HG03097 (cell line): ENCODE measurements around the gene CMTM3.
"Not testable (repeated sequence)": the region's sequence is repeated elsewhere in the genome, so short reads cannot be mapped to it uniquely, and the experiment has no call there.

ENCODE experiments used
- ATAC-seq: cut with Tn5 transposase; IDR thresholded peaks from one replicate; pipeline ENCODE4 v1.9.1; 2021; ENCODE audit not compliant: unreplicated experiment, low FRiP score

The CMTM3 gene

GRCh38 chr16:66604376-66605176, at the start of gene CMTM3:
Gene CMTM3, plus strand, starts transcription at chr16:66604704. Its CDS starts 102 bp downstream, at chr16:66604806.
- ATAC-seq, result no peak

DNA sequence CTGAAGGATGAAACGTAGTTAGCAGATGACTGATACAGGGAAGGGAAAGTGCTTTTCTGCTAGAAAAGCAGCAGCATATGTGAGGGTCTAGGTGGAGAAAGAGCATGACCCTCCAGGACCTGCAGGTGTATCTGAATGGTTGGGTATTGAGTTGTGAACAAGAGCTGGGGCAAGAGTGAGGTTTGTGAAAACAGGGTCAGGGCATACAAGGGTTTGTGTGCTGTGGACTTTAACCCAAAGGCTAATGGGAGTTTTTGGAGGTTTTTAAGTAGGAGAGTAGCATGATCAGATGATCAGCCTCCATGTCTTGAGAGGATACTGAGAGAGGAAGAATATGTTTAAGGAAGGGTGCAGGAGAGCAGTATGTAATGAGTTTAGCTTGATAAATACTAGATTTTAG, 44.4 kb upstream of the CMTM3 start:
- no peak for ATAC-seq

DNA sequence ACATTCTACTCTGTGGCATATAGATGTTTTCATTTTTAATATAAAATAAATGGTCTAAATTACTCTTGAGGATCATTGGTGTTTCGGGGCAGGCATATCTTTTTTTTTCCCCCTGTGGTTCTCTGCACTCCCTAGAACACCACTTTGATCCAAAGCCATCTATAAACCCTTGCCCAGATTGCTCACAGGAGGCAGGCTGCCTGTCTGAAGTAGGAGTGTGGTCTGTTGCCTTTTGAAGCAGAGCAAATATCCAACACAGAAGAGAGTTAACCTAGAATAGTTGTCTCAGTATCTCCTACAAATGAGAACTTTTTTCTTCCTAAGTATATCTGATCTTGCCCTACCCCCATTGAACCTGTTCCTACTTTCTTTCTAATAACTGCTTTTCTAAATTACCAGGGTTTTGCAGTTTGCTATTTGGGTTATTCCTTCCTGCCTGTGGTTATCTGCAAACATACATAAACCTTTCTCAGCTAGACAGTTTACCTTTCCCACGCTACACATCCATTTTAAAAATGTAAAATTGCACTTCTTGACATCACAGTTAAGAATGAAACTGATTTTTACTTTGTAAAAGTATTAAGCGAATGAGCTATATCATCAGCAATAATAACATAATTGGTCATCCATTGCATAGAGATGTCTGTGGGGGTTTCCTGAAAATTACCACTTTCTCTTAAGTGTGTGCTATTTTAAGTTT, 43.0 kb upstream of the CMTM3 start:
- no peak for ATAC-seq

DNA sequence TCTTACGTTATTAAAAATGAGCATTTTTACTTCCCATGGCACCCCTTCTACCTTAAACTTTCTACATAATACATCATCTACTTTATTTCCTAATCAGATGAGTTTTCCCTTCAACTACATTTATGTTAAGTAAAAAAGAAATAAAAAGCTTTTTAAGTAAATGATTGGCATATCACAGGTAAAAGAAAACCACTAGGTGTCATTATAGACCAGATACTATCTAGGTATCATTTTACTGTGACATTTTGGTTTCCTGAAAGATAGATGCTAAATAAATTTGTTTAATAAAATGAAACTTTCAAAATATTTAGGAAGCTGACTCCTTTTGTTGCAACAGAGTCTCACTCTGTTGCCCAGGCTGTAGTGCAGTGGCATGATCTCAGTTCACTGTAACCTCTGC, 42.1 kb upstream of the CMTM3 start:
- no peak for ATAC-seq

- ATAC-seq, result no peak
Observed at GRCh38 chr16:66562986-66563385, 41.5 kb upstream of the CMTM3 start.

DNA sequence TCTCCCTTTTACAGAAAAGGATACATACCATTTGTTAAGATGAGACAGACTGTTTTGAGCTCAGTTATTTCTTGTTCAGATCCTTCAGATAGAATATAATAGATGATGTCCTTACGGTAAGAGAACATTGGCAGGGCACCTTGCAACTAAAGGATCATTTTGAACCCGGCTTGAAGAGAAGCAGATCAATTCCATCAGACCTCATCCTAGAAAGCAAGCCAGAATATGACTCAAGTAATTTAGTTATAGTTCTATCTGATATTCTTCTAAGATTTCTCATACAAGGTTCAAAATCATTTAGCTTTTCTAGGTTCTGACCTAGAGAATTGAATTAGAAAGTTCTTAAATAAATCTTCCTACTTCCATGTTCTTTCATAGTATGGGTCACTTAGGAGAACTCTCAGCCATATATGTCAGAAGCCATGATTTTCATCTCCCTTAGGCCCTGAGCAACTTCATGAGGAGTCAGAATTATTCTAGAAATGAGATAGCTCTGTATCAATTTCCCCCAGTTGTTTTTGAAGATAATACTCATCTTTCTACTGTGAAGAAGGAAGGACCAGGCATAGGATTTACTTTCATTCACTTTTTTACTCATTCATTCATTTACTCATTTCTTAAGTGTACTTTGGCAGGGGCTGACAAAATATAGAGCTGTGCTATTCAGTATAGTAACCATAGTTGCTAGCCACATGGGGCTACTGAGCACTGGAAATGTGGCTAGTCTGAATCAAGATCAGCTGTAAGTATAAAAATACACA, 40.8 kb upstream of the CMTM3 start:
- ATAC-seq, result no peak

GRCh38 chr16:66566051-66566901, 38.2 kb upstream of the CMTM3 start, which contains the start of gene CMTM1:
Gene CMTM1, plus strand, starts transcription at chr16:66566439. Its CDS starts 75 bp downstream, at chr16:66566514.
- no peak for ATAC-seq

- ATAC-seq, result not testable (repeated sequence)
Observed at GRCh38 chr16:66567270-66567669, 37.2 kb upstream of the CMTM3 start.

GRCh38 chr16:66568355-66568754, 36.1 kb upstream of the CMTM3 start:
- no peak for ATAC-seq

GRCh38 chr16:66569131-66569530, 35.4 kb upstream of the CMTM3 start:
- ATAC-seq, result no peak

GRCh38 chr16:66569827-66570405, 34.6 kb upstream of the CMTM3 start:
- no peak for ATAC-seq

- no peak for ATAC-seq
Observed at GRCh38 chr16:66572356-66572755, 32.1 kb upstream of the CMTM3 start.

DNA sequence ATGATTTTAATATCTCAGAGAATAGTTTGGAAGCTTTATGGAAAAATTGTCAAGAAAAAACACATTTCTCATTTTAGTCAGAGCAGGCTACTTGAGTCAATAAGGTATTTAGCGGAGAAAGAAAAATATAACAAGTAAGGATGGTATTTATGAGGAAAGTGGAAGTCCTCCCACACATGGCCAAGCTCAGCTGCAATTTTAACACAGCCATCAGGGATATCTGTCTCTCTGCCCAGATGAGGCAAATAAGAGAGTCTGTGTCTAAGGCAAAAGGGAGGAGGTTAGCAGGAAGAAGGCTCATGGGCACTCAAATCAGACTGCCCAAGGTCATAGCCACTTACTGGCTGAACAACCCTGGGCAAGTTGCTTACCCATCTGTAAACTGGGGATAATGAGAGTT, 30.4 kb upstream of the CMTM3 start:
- no peak for ATAC-seq

DNA sequence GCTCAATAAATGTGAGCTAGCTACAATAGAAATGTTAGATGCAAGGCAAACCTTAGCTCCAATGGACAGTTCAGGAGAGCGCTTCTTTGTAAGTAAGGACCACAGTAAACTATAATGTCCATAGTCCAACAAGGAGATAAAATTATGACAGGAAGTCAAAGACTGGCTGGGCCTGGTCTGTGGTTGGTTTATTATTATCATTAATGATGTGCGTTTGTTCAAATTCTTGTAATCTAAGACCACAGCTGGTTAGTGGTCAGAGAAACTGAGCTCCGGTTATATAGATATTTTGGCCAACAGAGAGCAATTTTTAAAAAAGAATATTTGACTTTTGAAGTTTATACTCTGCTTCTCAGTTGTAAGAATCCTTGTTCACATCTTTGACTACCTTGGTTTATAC, 30.0 kb upstream of the CMTM3 start:
- ATAC-seq, result no peak

DNA sequence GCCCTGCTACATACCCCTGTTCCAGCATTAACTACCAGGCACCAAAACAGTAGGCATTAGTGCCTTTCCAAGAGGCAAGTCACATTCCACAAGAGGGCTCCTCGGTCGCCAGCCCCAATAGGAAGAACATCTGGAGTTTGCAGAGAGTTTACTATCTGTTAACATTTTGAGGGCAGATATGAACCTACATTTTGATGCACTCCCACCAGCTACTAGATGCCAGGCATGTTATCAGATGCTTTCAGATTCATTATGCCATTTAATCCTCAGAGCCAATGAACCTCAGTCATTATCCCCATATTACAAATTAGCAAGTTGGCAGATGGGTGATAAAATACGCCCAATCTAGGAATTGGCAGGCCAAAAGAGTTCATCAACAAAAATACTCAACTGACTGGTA, 29.4 kb upstream of the CMTM3 start:
- no peak for ATAC-seq

DNA sequence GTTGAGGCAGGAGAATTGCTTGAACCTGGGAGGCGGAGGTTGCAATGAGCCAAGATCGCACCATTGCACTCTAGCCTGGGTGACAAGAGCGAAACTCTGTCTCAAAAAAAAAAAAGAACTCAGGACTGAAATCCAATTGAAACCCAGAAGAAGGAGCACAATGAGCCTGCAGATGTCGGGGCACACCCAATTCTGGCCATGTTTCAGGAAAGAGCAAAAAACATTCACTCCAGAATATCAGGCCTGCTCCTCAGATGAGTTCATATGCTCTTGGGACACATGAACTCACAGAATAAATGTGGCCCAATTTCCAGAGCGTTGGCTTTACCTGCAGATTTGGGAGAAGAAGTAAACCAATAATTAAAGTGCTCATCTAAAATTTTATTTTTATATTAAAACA, 28.2 kb upstream of the CMTM3 start:
- no peak for ATAC-seq

DNA sequence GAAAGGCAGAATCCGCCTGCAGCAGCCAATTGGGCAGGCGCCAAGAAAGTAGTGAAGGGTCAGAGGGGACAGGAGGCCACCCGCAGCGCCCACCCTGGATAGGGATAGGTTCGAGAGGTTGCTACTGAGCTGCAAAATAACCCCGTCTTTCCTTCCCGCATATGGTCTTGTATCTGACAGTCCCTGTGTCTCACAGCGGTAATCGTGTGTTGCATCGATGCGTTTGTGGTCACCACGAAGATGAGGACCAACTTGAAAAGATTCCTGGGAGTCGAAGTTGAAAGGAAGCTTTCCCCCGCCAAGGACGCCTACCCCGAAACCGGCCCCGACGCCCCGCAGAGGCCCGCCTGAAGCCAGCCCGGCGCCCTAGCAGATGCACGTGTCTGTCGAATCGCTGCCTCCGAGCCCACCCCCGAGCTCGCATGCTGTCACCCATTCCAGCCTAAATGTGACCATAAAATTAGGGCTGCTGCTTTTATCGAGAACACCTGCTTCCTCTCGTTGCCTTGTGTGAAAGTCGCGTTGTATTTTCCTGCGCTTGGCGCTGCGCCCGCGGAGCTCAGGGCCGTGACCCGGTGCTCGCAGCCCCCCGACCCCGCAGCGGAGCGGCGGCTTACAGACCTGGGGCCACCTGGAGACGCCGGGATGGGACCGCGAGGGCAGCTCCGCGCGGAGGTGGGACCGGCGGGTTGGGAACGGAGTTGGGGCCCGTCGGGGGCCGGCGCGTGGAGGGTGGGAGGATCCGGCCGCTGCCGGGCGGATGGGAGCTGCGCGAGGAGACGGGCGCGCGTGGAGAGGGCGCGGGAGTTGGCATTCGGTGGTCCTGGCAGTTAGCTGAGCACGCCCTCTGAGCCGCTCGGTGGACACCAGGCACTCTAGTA, 25.6 kb upstream of the CMTM3 start, which contains the start of gene CMTM2:
TSS of gene CMTM2 (plus strand) at position 813 of the 881 bp plus-strand sequence. CDS start 145 bp downstream, outside the sequence.
- ATAC-seq, result no peak

- ATAC-seq, result no peak
Observed at GRCh38 chr16:66580605-66581209, 23.8 kb upstream of the CMTM3 start.
